Activated B cell treated with CpG ODN at 0.5 μM for 24 hours (primary cell): ENCODE data around the gene UST. TPM values are rescaled to one million over a fixed set of nuclear protein-coding genes. Genes with fewer than 3 reads are reported as not detected.
A peak's percentile ranks its signal among the peaks of the same experiment; 100 is the strongest.
"Not testable (repeated sequence)": the region's sequence is repeated elsewhere in the genome, so short reads cannot be mapped to it uniquely, and the experiment has no call there.

Experiments
- ATAC-seq: fragments of 200-7000 bp; cut with Tn5 transposase; one replicate; pipeline ENCODE4 v1.10.0; 2021; ENCODE audit warnings: low read depth, mild to moderate bottlenecking, moderate library complexity
- CTCF ChIA-PET: fragments of 350-600 bp; sonication (Branson Sonifier 250); formaldehyde crosslinking; loops from one replicate; lab custom pipeline; 2021; ENCODE audit warnings: antibody characterized with exemption; lab: Charles Lee
- POLR2A ChIA-PET: fragments of 350-600 bp; sonication (Branson Sonifier 250); formaldehyde crosslinking; loops from one replicate; lab custom pipeline; 2021; ENCODE audit warnings: antibody characterized with exemption; lab: Charles Lee
- DNase-seq: peaks from one replicate; pipeline ENCODE4 v3.0.0; 2022
- H3K27ac Mint-ChIP-seq: one replicate; pipeline ENCODE4 v1.8.0; 2020; ENCODE audit warnings: mixed read lengths
- H3K27me3 Mint-ChIP-seq: one replicate; pipeline ENCODE4 v1.8.0; 2021; ENCODE audit warnings: mixed read lengths
- H3K36me3 Mint-ChIP-seq: one replicate; pipeline ENCODE4 v1.8.0; 2021; ENCODE audit warnings: low read depth, mixed read lengths
- H3K4me1 Mint-ChIP-seq: one replicate; pipeline ENCODE4 v1.8.0; 2021; ENCODE audit warnings: mixed read lengths
- H3K4me3 Mint-ChIP-seq: one replicate; pipeline ENCODE4 v1.8.0; 2020; ENCODE audit warnings: mild to moderate bottlenecking, mixed read lengths
- H3K9me3 Mint-ChIP-seq: one replicate; pipeline ENCODE4 v1.8.0; 2020; ENCODE audit warnings: mixed read lengths
- CTCF ChIP-seq: fragments of 200-600 bp; IDR thresholded peaks from one replicate; pipeline ENCODE4 v1.8.0; 2022; ENCODE audit warnings: antibody characterized with exemption, mild to moderate bottlenecking
- intact Hi-C: fragments of 100-400 bp; cut with micrococcal nuclease; formaldehyde crosslinking; loops from one replicate; pipeline ENCODE4 v1.15.1; 2024
- total RNA-seq: library from RNA; stranded (reverse); gene quantifications from 2 replicates; pipeline ENCODE4 v1.2.3, GENCODE V29; 2022

UST gene
- total RNA-seq, 1 donor from 2014 or later = 18.1 TPM

- Mint-ChIP-seq H3K36me3 (no peaks in the 10 kb centered on the region), H3K9me3 (no peaks in the 10 kb centered on the region), H3K4me3 (no peak overlapping the region), H3K4me1 (peaks cover 49% of the 10 kb centered on the region), H3K27me3 (no peaks in the 10 kb centered on the region), H3K27ac (no peak overlapping the region)
- intact Hi-C loops = no loop called here
- POLR2A ChIA-PET = no interaction called here
- no peak for TF ChIP-seq CTCF
- ATAC-seq (no peak), DNase-seq (no peak)
- CTCF ChIA-PET = no interaction called here
These were observed 128.0 kb downstream of the UST start for GRCh38 chr6:148874698-148875293.

DNA sequence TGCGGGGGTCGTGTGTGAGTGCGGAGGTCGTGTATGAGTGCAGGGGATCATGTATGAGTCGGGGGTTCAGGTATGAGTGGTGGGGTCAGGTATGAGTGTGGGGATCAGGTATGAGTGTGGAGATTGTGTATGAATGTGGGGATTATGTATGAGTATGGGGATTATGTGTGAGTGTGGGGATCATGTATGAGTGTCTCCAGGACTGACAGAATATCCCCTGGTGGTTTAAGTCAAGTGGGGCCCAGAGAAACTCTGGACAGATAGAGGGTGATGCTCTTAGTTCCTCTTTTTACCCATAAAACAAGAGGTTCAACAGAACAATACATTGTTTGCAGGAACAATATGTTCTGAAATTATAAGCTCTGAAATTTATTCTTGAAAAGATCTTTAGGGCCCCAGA lies 131.9 kb downstream of the UST start:
- CTCF ChIA-PET = no interaction called here

GRCh38 chr6:148880742-148881141 lies 133.9 kb downstream of the UST start:
- DNase-seq, CTCF ChIA-PET, H3K27me3 Mint-ChIP-seq, H3K9me3 Mint-ChIP-seq, H3K27ac Mint-ChIP-seq, ATAC-seq, H3K4me3 Mint-ChIP-seq, H3K36me3 Mint-ChIP-seq: not testable (repeated sequence)
- POLR2A ChIA-PET = interaction anchor here (0.7 to 1.3 kb wide), 2 partner anchors 12 to 141 kb away, joined by 4 to 7 read pairs; no protein-coding TSS in a partner anchor
- intact Hi-C loops = loop anchor here (5.0 to 10.0 kb wide), 3 partner anchors 133 to 1678 kb away; partner anchors contain the start of genes STXBP5 and UST
- peaks cover 33% of the 10 kb centered on the region for H3K4me1 Mint-ChIP-seq

More for the DNA sequence above, 131.9 kb downstream of the UST start:
- H3K27me3 Mint-ChIP-seq = no peaks in the 10 kb centered on the region
- H3K4me1 Mint-ChIP-seq = peaks cover 38% of the 10 kb centered on the region
- ATAC-seq = peak; percentile 40
- no peak overlapping the region for H3K27ac Mint-ChIP-seq
- TF ChIP-seq CTCF = no peak
- H3K9me3 Mint-ChIP-seq = no peaks in the 10 kb centered on the region
- intact Hi-C loops = no loop called here
- no peaks in the 10 kb centered on the region for H3K36me3 Mint-ChIP-seq
- no peak for DNase-seq
- POLR2A ChIA-PET = no interaction called here
- no peak overlapping the region for H3K4me3 Mint-ChIP-seq

DNA sequence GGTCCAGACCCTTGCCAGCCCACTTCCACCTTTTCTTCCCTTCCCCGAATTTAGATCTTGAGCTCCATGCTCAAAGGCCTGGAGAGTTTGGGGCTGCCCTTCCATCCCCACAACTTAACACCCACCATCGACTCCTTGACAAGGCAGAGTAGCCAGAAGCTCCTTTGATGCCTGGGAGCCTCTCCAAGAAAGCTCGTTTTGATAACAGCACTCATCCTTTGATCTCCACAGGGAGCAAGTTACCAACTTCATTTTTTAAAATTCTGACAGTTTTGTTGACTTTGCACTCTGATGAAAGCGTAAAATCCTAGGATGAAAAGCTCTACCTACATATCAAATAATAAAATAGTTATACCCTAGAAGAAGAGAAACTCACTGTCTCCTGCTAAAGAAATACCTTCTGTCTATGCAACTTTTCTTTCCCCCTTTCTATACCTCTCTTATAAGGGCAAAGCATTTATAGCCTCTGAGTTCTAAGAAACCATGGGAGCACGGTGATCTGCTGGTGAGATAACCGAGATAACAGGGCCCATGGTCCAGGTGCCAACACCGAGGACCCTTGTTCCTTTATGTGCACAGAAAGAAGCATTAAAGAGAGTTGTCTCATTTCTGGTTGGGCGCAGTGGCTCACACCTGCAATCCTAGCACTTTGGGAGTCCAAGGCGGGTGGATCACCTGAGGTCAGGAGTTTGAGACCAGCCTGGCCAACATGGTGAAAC lies 134.9 kb downstream of the UST start:
- DNase-seq (no peak), ATAC-seq (no peak)
- Mint-ChIP-seq H3K27me3 (no peaks in the 10 kb centered on the region), H3K27ac (peak overlapping the region; percentile 12), H3K36me3 (no peaks in the 10 kb centered on the region), H3K4me1 (peaks cover 28% of the 10 kb centered on the region), H3K9me3 (no peaks in the 10 kb centered on the region), H3K4me3 (no peak overlapping the region)
- POLR2A ChIA-PET = interaction anchor here (0.7 kb wide), 1 partner anchor 142 kb away, joined by 4 read pairs; no protein-coding TSS in a partner anchor
- intact Hi-C loops = loop anchor here (5.0 to 10.0 kb wide), 3 partner anchors 134 to 1679 kb away; partner anchors contain the start of genes STXBP5 and UST
- CTCF ChIA-PET = no interaction called here
- TF ChIP-seq CTCF = no peak

- POLR2A ChIA-PET = interaction anchor here (0.7 to 0.9 kb wide), 3 partner anchors 16 to 125 kb away, joined by 4 to 5 read pairs (median 4); no protein-coding TSS in a partner anchor
- H3K4me3 Mint-ChIP-seq = peak overlapping the region; percentile 13
- H3K9me3 Mint-ChIP-seq = no peaks in the 10 kb centered on the region
- ATAC-seq (peak; percentile 15), DNase-seq (no peak)
- CTCF ChIA-PET = interaction anchor here (1.0 kb wide), 1 partner anchor 19 kb away, joined by 3 read pairs; no protein-coding TSS in a partner anchor
- H3K27me3 Mint-ChIP-seq = no peaks in the 10 kb centered on the region
- no peak overlapping the region for H3K27ac Mint-ChIP-seq
- intact Hi-C loops = loop anchor here (1.0 to 10.0 kb wide), 4 partner anchors 125 to 1681 kb away; partner anchors contain the start of genes STXBP5 and UST
- H3K36me3 Mint-ChIP-seq = peaks cover 15% of the 10 kb centered on the region
- H3K4me1 Mint-ChIP-seq = peaks cover 27% of the 10 kb centered on the region
- no peak for TF ChIP-seq CTCF
These were observed 136.4 kb downstream of the UST start for GRCh38 chr6:148883270-148883669.
